ENCODE measurements around the gene PDLIM4.
A peak's percentile ranks its signal among the peaks of the same experiment; 100 is the strongest.

The PDLIM4 gene

GRCh38 chr5:132305420-132305819, 47.9 kb downstream of the PDLIM4 start:
- in situ Hi-C loops (cut with HindIII; ENCODE audit: low pct_unique_long_range_greater_than_20kb, low sequenced_read_pairs): no loop called here
- no peak for DNase-seq (ENCODE audit: low read depth in 1 of 2, low spot score in 1 of 2)
- TF ChIP-seq JUND (IDR thresholded peaks at IDR 0.05; ENCODE audit: low read depth): no peak

- no peak for TF ChIP-seq JUND (IDR thresholded peaks at IDR 0.05; ENCODE audit: low read depth)
- DNase-seq (ENCODE audit: low read depth in 1 of 2, low spot score in 1 of 2): no peak
- in situ Hi-C loops (cut with HindIII; ENCODE audit: low pct_unique_long_range_greater_than_20kb, low sequenced_read_pairs): no loop called here
Observed at GRCh38 chr5:132308701-132309100, 51.2 kb downstream of the PDLIM4 start.

GRCh38 chr5:132309679-132310078, 52.2 kb downstream of the PDLIM4 start:
- peak in 1 of 2 experiments; percentile 62 for DNase-seq (ENCODE audit: low read depth in 1 of 2, low spot score in 1 of 2)
- no peak for TF ChIP-seq JUND (IDR thresholded peaks at IDR 0.05; ENCODE audit: low read depth)
- in situ Hi-C loops (cut with HindIII; ENCODE audit: low pct_unique_long_range_greater_than_20kb, low sequenced_read_pairs): no loop called here

GRCh38 chr5:132310141-132310834, 52.8 kb downstream of the PDLIM4 start:
- TF ChIP-seq JUND (IDR thresholded peaks at IDR 0.05; ENCODE audit: low read depth): no peak
- in situ Hi-C loops (cut with HindIII; ENCODE audit: low pct_unique_long_range_greater_than_20kb, low sequenced_read_pairs): no loop called here
- DNase-seq (ENCODE audit: low read depth in 1 of 2, low spot score in 1 of 2): no peak

- no peak for DNase-seq (ENCODE audit: low read depth in 1 of 2, low spot score in 1 of 2)
- TF ChIP-seq JUND (IDR thresholded peaks at IDR 0.05; ENCODE audit: low read depth): no peak
- in situ Hi-C loops (cut with HindIII; ENCODE audit: low pct_unique_long_range_greater_than_20kb, low sequenced_read_pairs): no loop called here
Observed at GRCh38 chr5:132313366-132313765, 55.9 kb downstream of the PDLIM4 start.

GRCh38 chr5:132313961-132314432, 56.5 kb downstream of the PDLIM4 start:
- no peak for TF ChIP-seq JUND (IDR thresholded peaks at IDR 0.05; ENCODE audit: low read depth)

GRCh38 chr5:132315529-132316067, 58.1 kb downstream of the PDLIM4 start:
- DNase-seq (ENCODE audit: low read depth in 1 of 2, low spot score in 1 of 2): no peak
- in situ Hi-C loops (cut with HindIII; ENCODE audit: low pct_unique_long_range_greater_than_20kb, low sequenced_read_pairs): no loop called here

More at GRCh38 chr5:132313961-132314432, 56.5 kb downstream of the PDLIM4 start:
- in situ Hi-C loops (cut with HindIII; ENCODE audit: low pct_unique_long_range_greater_than_20kb, low sequenced_read_pairs): no loop called here
- no peak for DNase-seq (ENCODE audit: low read depth in 1 of 2, low spot score in 1 of 2)

GRCh38 chr5:132319975-132320374, 62.5 kb downstream of the PDLIM4 start:
- no peak for DNase-seq (ENCODE audit: low read depth in 1 of 2, low spot score in 1 of 2)
- no peak for TF ChIP-seq JUND (IDR thresholded peaks at IDR 0.05; ENCODE audit: low read depth)
- in situ Hi-C loops (cut with HindIII; ENCODE audit: low pct_unique_long_range_greater_than_20kb, low sequenced_read_pairs): no loop called here

More at GRCh38 chr5:132315529-132316067, 58.1 kb downstream of the PDLIM4 start:
- TF ChIP-seq JUND (IDR thresholded peaks at IDR 0.05; ENCODE audit: low read depth): no peak

GRCh38 chr5:132321109-132321721, 63.7 kb downstream of the PDLIM4 start:
- no peak for TF ChIP-seq JUND (IDR thresholded peaks at IDR 0.05; ENCODE audit: low read depth)
- in situ Hi-C loops (cut with HindIII; ENCODE audit: low pct_unique_long_range_greater_than_20kb, low sequenced_read_pairs): no loop called here
- DNase-seq (ENCODE audit: low read depth in 1 of 2, low spot score in 1 of 2): no peak

- in situ Hi-C loops (cut with HindIII; ENCODE audit: low pct_unique_long_range_greater_than_20kb, low sequenced_read_pairs): no loop called here
- no peak for TF ChIP-seq JUND (IDR thresholded peaks at IDR 0.05; ENCODE audit: low read depth)
- DNase-seq (ENCODE audit: low read depth in 1 of 2, low spot score in 1 of 2): no peak
Observed at GRCh38 chr5:132322266-132322665, 64.8 kb downstream of the PDLIM4 start.

Data from T47D (cell line).